Ovary (tissue), 3 donors: ENCODE data around the gene MYBPC2.

ENCODE experiments used
- CTCF ChIP-seq, 3 donors: fragments of 450-650 bp in 2 of 3; fragments of 200-600 bp in 1 of 3; IDR thresholded peaks; one replicate each; pipeline versions ENCODE4 v1.5.1 to v1.8.0; 2016 to 2022; ENCODE audit warnings: antibody characterized with exemption in 3 of 3, mild to moderate bottlenecking in 1 of 3
- EP300 ChIP-seq: sonication (generic); formaldehyde crosslinking; IDR thresholded peaks from one replicate; pipeline ENCODE4 v1.6.1; 2017; ENCODE audit warnings: antibody characterized with exemption
- POLR2A ChIP-seq: fragments of 450-650 bp; IDR thresholded peaks from one replicate; pipeline ENCODE4 v1.6.1; 2017; ENCODE audit warnings: antibody characterized with exemption, mild to moderate bottlenecking, moderate library complexity
- donor health status: DM: no; HTN: no; CAD: no.

- peak in 1 of 3 donors; percentile 20 for TF ChIP-seq CTCF (IDR thresholded peaks at IDR 0.05)
- TF ChIP-seq EP300 = peak; percentile 65
- peak; percentile 47 for TF ChIP-seq POLR2A
Measured at GRCh38 chr19:50476224-50476906, 43.7 kb downstream of the MYBPC2 start, which contains the start of the genes EMC10 and GARIN5A.
